IMR-90 (cell line): ENCODE measurements around the gene UBA52. TPM values are rescaled to one million over a fixed set of nuclear protein-coding genes. Genes with fewer than 3 reads are reported as not detected.
A peak's percentile ranks its signal among the peaks of the same experiment; 100 is the strongest.

Experiments used
- ATAC-seq: fragments of 200-7000 bp; cut with Tn5 transposase; 2 replicates; pipeline ENCODE4 v1.9.1; 2020; ENCODE audit warnings: low read depth, mild to moderate bottlenecking, moderate library complexity
- BruUV-seq: library from RNA; stranded (reverse); fragments of 400-500 nt; replicated peaks from 2 replicates; lab custom pipeline; 2021; lab: Mats Ljungman, UMichigan
- CTCF ChIA-PET: fragments of 300-600 bp; formaldehyde crosslinking; extraction: SDS; loops from one replicate; lab custom pipeline; 2021; ENCODE audit warnings: antibody characterized with exemption; lab: Yijun Ruan, JAX
- POLR2A ChIA-PET: fragments of 300-600 bp; sonication (Branson Sonifier 250); formaldehyde crosslinking; loops from one replicate; lab custom pipeline; 2022; ENCODE audit warnings: antibody characterized with exemption; ENCODE audit not compliant: unreplicated experiment; lab: Charles Lee
- DNase-seq: peaks from one replicate; pipeline ENCODE4 v3.0.0; 2013
- H2AFZ ChIP-seq: replicated peaks from 2 replicates; pipeline ENCODE3; 2013; ENCODE audit warnings: low read length, mild to moderate bottlenecking; ENCODE audit not compliant: poor library complexity
- H2AK5ac ChIP-seq: 2 replicates; pipeline ENCODE4 v1.6.1; 2013; ENCODE audit warnings: low read depth, low read length, inconsistent platforms
- H2AK9ac ChIP-seq: replicated peaks from 2 replicates; pipeline ENCODE3; 2013; ENCODE audit warnings: mild to moderate bottlenecking, low read depth, low read length, moderate library complexity; ENCODE audit not compliant: poor library complexity
- H2BK120ac ChIP-seq: 2 replicates; pipeline ENCODE4 v1.6.1; 2013; ENCODE audit warnings: low read depth, low read length, inconsistent platforms
- H2BK15ac ChIP-seq: 3 replicates; pipeline ENCODE4 v1.6.1; 2013; ENCODE audit warnings: low read depth, low read length, inconsistent platforms
- H2BK20ac ChIP-seq: 2 replicates; pipeline ENCODE4 v1.6.1; 2013; ENCODE audit warnings: low read depth, mild to moderate bottlenecking, inconsistent platforms, low read length, moderate library complexity
- H2BK5ac ChIP-seq: 2 replicates; pipeline ENCODE4 v1.6.1; 2013; ENCODE audit warnings: mild to moderate bottlenecking, low read depth, low read length, inconsistent platforms; ENCODE audit not compliant: poor library complexity, severe bottlenecking
- H3K14ac ChIP-seq: replicated peaks from 2 replicates; pipeline ENCODE4 v1.6.1; 2013; ENCODE audit warnings: low read depth, low read length, inconsistent platforms
- H3K18ac ChIP-seq: 2 replicates; pipeline ENCODE4 v1.6.1; 2013; ENCODE audit warnings: low read depth, low read length, control low read depth
- H3K23ac ChIP-seq: 2 replicates; pipeline ENCODE4 v1.6.1; 2013; ENCODE audit warnings: low read depth, low read length, inconsistent platforms
- H3K27ac ChIP-seq: 2 replicates; pipeline ENCODE4 v1.5.1; 2013; ENCODE audit warnings: mild to moderate bottlenecking, control low read depth, low read length; ENCODE audit not compliant: insufficient read depth
- H3K27me3 ChIP-seq: 2 replicates; pipeline ENCODE4 v1.6.1; 2013; ENCODE audit warnings: low read length; ENCODE audit not compliant: control insufficient read depth, insufficient read depth
- H3K36me3 ChIP-seq: 2 replicates; pipeline ENCODE4 v1.6.1; 2013; ENCODE audit warnings: low read length, mixed read lengths; ENCODE audit not compliant: control insufficient read depth, insufficient read depth
- H3K4ac ChIP-seq: 2 replicates; pipeline ENCODE4 v1.6.1; 2013; ENCODE audit warnings: low read depth, low read length, inconsistent platforms
- H3K4me1 ChIP-seq: 2 replicates; pipeline ENCODE4 v1.6.1; 2013; ENCODE audit warnings: low read length, mixed read lengths; ENCODE audit not compliant: control insufficient read depth, insufficient read depth
- H3K4me2 ChIP-seq: 2 replicates; pipeline ENCODE4 v1.6.1; 2013; ENCODE audit warnings: low read depth, mild to moderate bottlenecking, control low read depth, low read length, moderate library complexity
- H3K4me3 ChIP-seq: 2 replicates; pipeline ENCODE4 v1.5.1; 2013; ENCODE audit warnings: low read depth, mild to moderate bottlenecking, control low read depth, low read length, moderate library complexity; ENCODE audit not compliant: insufficient read depth
- H3K56ac ChIP-seq: 2 replicates; pipeline ENCODE4 v1.6.1; 2013; ENCODE audit warnings: low read length, inconsistent platforms; ENCODE audit not compliant: insufficient read depth; ENCODE audit errors: extremely low read depth
- H3K79me1 ChIP-seq, 2 experiments: 2 replicates each; pipeline ENCODE4 v1.6.1; 2013; ENCODE audit warnings: low read length in 2 of 2, inconsistent platforms in 1 of 2, low read depth in 1 of 2
- H3K9ac ChIP-seq: 2 replicates; pipeline ENCODE4 v1.6.1; 2013; ENCODE audit warnings: low read depth, low read length, control low read depth
- H3K9me1 ChIP-seq: 2 replicates; pipeline ENCODE4 v1.6.1; 2013; ENCODE audit warnings: low read length, inconsistent platforms; ENCODE audit not compliant: insufficient read depth
- H3K9me3 ChIP-seq: 2 replicates; pipeline ENCODE4 v1.6.1; 2013; ENCODE audit warnings: low read length; ENCODE audit not compliant: control insufficient read depth, insufficient read depth
- H4K20me1 ChIP-seq: 2 replicates; pipeline ENCODE4 v1.6.1; 2013; ENCODE audit warnings: low read length, inconsistent platforms; ENCODE audit not compliant: insufficient read depth
- H4K5ac ChIP-seq: 2 replicates; pipeline ENCODE4 v1.6.1; 2013; ENCODE audit warnings: mild to moderate bottlenecking, low read depth, low read length, control low read depth
- H4K8ac ChIP-seq, 2 experiments: 2 replicates each; pipeline ENCODE4 v1.6.1; 2013; ENCODE audit warnings: low read depth in 2 of 2, low read length in 2 of 2, control low read depth in 1 of 2, inconsistent platforms in 1 of 2
- H4K91ac ChIP-seq: 2 replicates; pipeline ENCODE4 v1.6.1; 2013; ENCODE audit warnings: low read depth, low read length, inconsistent platforms; ENCODE audit not compliant: insufficient read depth
- BHLHE40 ChIP-seq: fragments of 150-350 bp; IDR thresholded peaks from 2 replicates; pipeline ENCODE4 v1.6.1; 2016; ENCODE audit warnings: mild to moderate bottlenecking, low read depth, low read length
- CEBPB ChIP-seq: IDR thresholded peaks from 2 replicates; pipeline ENCODE4 v1.6.1; 2012; ENCODE audit warnings: low read depth, low read length, improper control_type of control experiment
- CHD1 ChIP-seq: IDR thresholded peaks from 2 replicates; pipeline ENCODE4 v1.6.1; 2012; ENCODE audit warnings: low read depth, low read length, improper control_type of control experiment
- FOS ChIP-seq: fragments of 150-350 bp; IDR thresholded peaks from 2 replicates; pipeline ENCODE4 v1.6.1; 2016; ENCODE audit warnings: low read depth, low read length
- MAFK ChIP-seq: IDR thresholded peaks from 2 replicates; pipeline ENCODE4 v1.6.1; 2012; ENCODE audit warnings: low read depth, low read length, improper control_type of control experiment
- MXI1 ChIP-seq: IDR thresholded peaks from 2 replicates; pipeline ENCODE4 v1.6.1; 2012; ENCODE audit warnings: low read depth, mild to moderate bottlenecking, low read length, moderate library complexity, borderline replicate concordance
- NFE2L2 ChIP-seq: fragments of 150-350 bp; IDR thresholded peaks from 2 replicates; pipeline ENCODE4 v1.6.1; 2016; ENCODE audit warnings: low read depth, mild to moderate bottlenecking, low read length
- POLR2A ChIP-seq: IDR thresholded peaks from 2 replicates; pipeline ENCODE4 v1.6.1; 2012; ENCODE audit warnings: mild to moderate bottlenecking, low read depth, low read length
- RAD21 ChIP-seq: IDR thresholded peaks from 2 replicates; pipeline ENCODE4 v1.6.1; 2012; ENCODE audit warnings: low read length, improper control_type of control experiment
- RCOR1 ChIP-seq: IDR thresholded peaks from 2 replicates; pipeline ENCODE4 v1.6.1; 2012; ENCODE audit warnings: mild to moderate bottlenecking, low read length, improper control_type of control experiment; ENCODE audit not compliant: insufficient replicate concordance
- RFX5 ChIP-seq: IDR thresholded peaks from 2 replicates; pipeline ENCODE4 v1.8.0; 2012; ENCODE audit warnings: low read depth, mild to moderate bottlenecking, low read length, moderate library complexity
- WGBS, 2 experiments: methylation state at CpG; one replicate each; pipeline versions ENCODE4 v1.1.5 to v1.1.7; 2013; ENCODE audit warnings: missing lambda C conversion rate in 2 of 2; ENCODE audit not compliant: insufficient read length in 1 of 2; ENCODE audit errors: extremely low coverage in 2 of 2; 5-methylcytosine and 5-hydroxymethylcytosine counted together
- dilution Hi-C: fragments of 300-500 bp; cut with HindIII; formaldehyde crosslinking; loops from one replicate; pipeline ENCODE4 v1.14.3; 2018; ENCODE audit warnings: low sequenced_read_pairs; ENCODE audit not compliant: unreplicated experiment
- in situ Hi-C: fragments of 300-500 bp; cut with MboI; formaldehyde crosslinking; loops from 3 replicates; pipeline ENCODE4 v1.14.3; 2019; ENCODE audit warnings: low sequenced_read_pairs, inconsistent platforms, mixed read lengths
- intact Hi-C: fragments of 100-400 bp; cut with micrococcal nuclease; formaldehyde crosslinking; loops from 2 replicates; pipeline ENCODE4 v1.10.0; 2022
- polyA plus RNA-seq, 3 experiments: library from polyadenylated mRNA; depleted of rRNA; stranded (reverse); fragments of >200 nt; gene quantifications; 2 replicates each; pipeline ENCODE4 v1.2.3, GENCODE V29; 2012; ENCODE audit warnings: low replicate concordance in 1 of 3
- total RNA-seq: library from RNA; depleted of rRNA; stranded (reverse); fragments of >200 nt; gene quantifications from 2 replicates; pipeline ENCODE4 v1.2.3, GENCODE V29; 2012
- TF ChIP-seq, protein P1 (sequence below): conservative IDR thresholded peaks from 2 replicates; pipeline ENCODE4 v1.5.1; 2012; ENCODE audit warnings: mild to moderate bottlenecking, low read depth, low read length, improper control_type of control experiment
- TF ChIP-seq, protein P2 (sequence below): fragments of 150-350 bp; IDR thresholded peaks from 2 replicates; pipeline ENCODE4 v1.6.1; 2016; ENCODE audit warnings: low read depth, mild to moderate bottlenecking, low read length, moderate library complexity, borderline replicate concordance
- TF ChIP-seq, protein P3 (sequence below): fragments of 150-350 bp; IDR thresholded peaks from 2 replicates; pipeline ENCODE4 v1.6.1; 2017; ENCODE audit warnings: mild to moderate bottlenecking, antibody characterized with exemption, low read length, low read depth

The UBA52 gene
- total and polyA plus RNA-seq, 2 of the 4 experiments (the other 2 are of a cell fraction): 1,030 to 3,008 TPM

DNA sequence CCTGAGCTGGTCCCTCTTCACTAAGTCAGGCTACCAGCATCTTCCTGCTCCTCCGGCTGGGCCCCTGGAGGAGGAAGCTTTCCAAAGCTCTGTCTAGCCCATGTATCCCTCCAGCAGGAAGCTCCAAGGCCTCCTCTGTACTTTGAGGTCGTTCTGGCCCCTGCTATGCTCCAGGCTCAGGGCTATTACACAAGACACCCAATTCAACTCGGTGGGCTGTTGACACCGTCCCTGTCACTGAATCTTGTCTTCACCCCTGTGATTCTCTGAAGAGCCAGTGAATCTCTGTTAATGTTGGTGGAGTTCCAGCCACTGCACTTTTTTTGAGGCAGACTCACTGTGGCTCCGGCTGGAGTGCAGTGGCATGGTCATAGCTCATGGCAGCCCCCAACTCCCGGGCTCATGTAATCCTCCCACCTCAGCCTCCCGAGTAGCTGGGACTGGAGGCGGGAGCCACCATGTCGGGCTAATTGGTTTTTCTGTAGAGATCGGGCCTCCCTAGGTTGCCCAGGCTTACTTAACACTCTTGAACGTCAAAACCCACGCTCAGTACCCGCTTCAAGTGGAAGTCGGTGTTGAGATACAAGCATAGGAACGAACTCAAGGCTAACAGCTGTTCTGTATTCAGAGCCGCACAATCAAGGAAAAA lies 16.4 kb downstream of the UBA52 start:
- intact Hi-C loops: loop anchor here (5.0 kb wide), 2 partner anchors 244 to 329 kb away; partner anchors contain the start of genes COPE, DDX49 and UPF1
- CTCF ChIA-PET: interaction anchor here (0.6 to 1.3 kb wide), 3 partner anchors 30 to 189 kb away, joined by 3 to 4 read pairs (median 3); partner anchors contain the start of gene KXD1
- Histone ChIP-seq H3K9me1 (peaks cover 4% of the 10 kb centered on the region; the same call in 1 of the 2 replicates), H4K91ac (peak overlapping the region; percentile 22; the same call in 1 of the 2 replicates), H3K27me3 (peaks cover 2% of the 10 kb centered on the region; the same call in 1 of the 2 replicates), H4K5ac (peak overlapping the region; percentile 77), H3K4me1 (peaks cover 5% of the 10 kb centered on the region), H3K18ac (peak overlapping the region; percentile 26), H2AK9ac (peak overlapping the region; percentile 98), H4K20me1 (peaks cover 6% of the 10 kb centered on the region), H4K8ac (peak overlapping the region; percentile 46 to 92), H3K36me3 (peaks cover 4% of the 10 kb centered on the region), H2BK20ac (no peak overlapping the region), H3K27ac (peak overlapping the region; percentile 52), H2BK15ac (no peak overlapping the region), H3K4me3 (peak overlapping the region; percentile 56), H3K9ac (peak overlapping the region; percentile 43), H2AFZ (peak overlapping the region; percentile 100), H3K14ac (peak overlapping the region; percentile 62; the same call in 1 of the 2 replicates), H2BK5ac (peak overlapping the region; percentile 39), H2AK5ac (no peak overlapping the region), H3K79me1 (peaks cover 6 to 20% of the 10 kb centered on the region in 2 experiments; a peak in 3 of 4 replicates), H3K23ac (peak overlapping the region; percentile 36; the same call in 1 of the 2 replicates), H2BK120ac (peak overlapping the region; percentile 8), H3K4me2 (peak overlapping the region; percentile 85), H3K9me3 (no peaks in the 10 kb centered on the region), H3K56ac (no peak overlapping the region), H3K4ac (peak overlapping the region; percentile 73)
- TF ChIP-seq, protein P1, sequence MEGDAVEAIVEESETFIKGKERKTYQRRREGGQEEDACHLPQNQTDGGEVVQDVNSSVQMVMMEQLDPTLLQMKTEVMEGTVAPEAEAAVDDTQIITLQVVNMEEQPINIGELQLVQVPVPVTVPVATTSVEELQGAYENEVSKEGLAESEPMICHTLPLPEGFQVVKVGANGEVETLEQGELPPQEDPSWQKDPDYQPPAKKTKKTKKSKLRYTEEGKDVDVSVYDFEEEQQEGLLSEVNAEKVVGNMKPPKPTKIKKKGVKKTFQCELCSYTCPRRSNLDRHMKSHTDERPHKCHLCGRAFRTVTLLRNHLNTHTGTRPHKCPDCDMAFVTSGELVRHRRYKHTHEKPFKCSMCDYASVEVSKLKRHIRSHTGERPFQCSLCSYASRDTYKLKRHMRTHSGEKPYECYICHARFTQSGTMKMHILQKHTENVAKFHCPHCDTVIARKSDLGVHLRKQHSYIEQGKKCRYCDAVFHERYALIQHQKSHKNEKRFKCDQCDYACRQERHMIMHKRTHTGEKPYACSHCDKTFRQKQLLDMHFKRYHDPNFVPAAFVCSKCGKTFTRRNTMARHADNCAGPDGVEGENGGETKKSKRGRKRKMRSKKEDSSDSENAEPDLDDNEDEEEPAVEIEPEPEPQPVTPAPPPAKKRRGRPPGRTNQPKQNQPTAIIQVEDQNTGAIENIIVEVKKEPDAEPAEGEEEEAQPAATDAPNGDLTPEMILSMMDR: no peak
- TF ChIP-seq, protein P2, sequence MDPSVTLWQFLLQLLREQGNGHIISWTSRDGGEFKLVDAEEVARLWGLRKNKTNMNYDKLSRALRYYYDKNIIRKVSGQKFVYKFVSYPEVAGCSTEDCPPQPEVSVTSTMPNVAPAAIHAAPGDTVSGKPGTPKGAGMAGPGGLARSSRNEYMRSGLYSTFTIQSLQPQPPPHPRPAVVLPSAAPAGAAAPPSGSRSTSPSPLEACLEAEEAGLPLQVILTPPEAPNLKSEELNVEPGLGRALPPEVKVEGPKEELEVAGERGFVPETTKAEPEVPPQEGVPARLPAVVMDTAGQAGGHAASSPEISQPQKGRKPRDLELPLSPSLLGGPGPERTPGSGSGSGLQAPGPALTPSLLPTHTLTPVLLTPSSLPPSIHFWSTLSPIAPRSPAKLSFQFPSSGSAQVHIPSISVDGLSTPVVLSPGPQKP: no peak
- TF ChIP-seq POLR2A: no peak
- no peak for TF ChIP-seq CHD1
- TF ChIP-seq NFE2L2: no peak
- TF ChIP-seq BHLHE40: no peak
- TF ChIP-seq MXI1: no peak
- no peak for TF ChIP-seq RAD21
- TF ChIP-seq RFX5: no peak
- TF ChIP-seq RCOR1: no peak
- no peak for TF ChIP-seq FOS
- TF ChIP-seq, protein P3, sequence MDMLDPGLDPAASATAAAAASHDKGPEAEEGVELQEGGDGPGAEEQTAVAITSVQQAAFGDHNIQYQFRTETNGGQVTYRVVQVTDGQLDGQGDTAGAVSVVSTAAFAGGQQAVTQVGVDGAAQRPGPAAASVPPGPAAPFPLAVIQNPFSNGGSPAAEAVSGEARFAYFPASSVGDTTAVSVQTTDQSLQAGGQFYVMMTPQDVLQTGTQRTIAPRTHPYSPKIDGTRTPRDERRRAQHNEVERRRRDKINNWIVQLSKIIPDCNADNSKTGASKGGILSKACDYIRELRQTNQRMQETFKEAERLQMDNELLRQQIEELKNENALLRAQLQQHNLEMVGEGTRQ: no peak
- no peak for TF ChIP-seq CEBPB
- no peak for TF ChIP-seq MAFK
- DNase-seq (no peak), ATAC-seq (no peak; the same call in 1 of the 2 replicates)
- dilution Hi-C loops: no loop called here
- BruUV-seq: no TSS peak
- POLR2A ChIA-PET: no interaction called here
- WGBS, 2 experiments: 21% methylated on average over 4 of the region's 16 CpGs; no CpG with 5 or more reads in 1 of the 2 experiments
- in situ Hi-C loops: no loop called here
